Liver (tissue), 9 donors: ENCODE data around the gene AJM1. TPM values are rescaled to one million over a fixed set of nuclear protein-coding genes. Genes with fewer than 3 reads are reported as not detected.
A peak's percentile ranks its signal among the peaks of the same experiment; 100 is the strongest.

Experiments used
- DNase-seq: peaks from one replicate; pipeline ENCODE4 v3.0.0-alpha.2; 2017; ENCODE audit warnings: low spot score
- H3K27ac ChIP-seq, 2 donors: one replicate each; pipeline ENCODE4 v1.7.0; 2013; ENCODE audit warnings: inconsistent platforms in 2 of 2, low read length in 2 of 2, control low read depth in 1 of 2, low read depth in 1 of 2, mild to moderate bottlenecking in 1 of 2
- H3K27me3 ChIP-seq, 4 donors: one replicate each; pipeline versions ENCODE4 v1.6.1 to v1.7.0; 2013; ENCODE audit warnings: low read length in 3 of 4, inconsistent platforms in 1 of 4, mild to moderate bottlenecking in 1 of 4, moderate library complexity in 1 of 4; ENCODE audit not compliant: control insufficient read depth in 4 of 4, insufficient read depth in 4 of 4
- H3K36me3 ChIP-seq, 4 donors: one replicate each; pipeline versions ENCODE4 v1.6.1 to v1.7.0; 2013; ENCODE audit warnings: low read length in 3 of 4, mild to moderate bottlenecking in 3 of 4, low read depth in 1 of 4, moderate library complexity in 1 of 4; ENCODE audit not compliant: control insufficient read depth in 4 of 4, insufficient read depth in 3 of 4
- H3K4me1 ChIP-seq, 4 donors: one replicate each; pipeline versions ENCODE4 v1.6.1 to v1.7.0; 2013; ENCODE audit warnings: low read length in 3 of 4, mild to moderate bottlenecking in 3 of 4, moderate library complexity in 1 of 4; ENCODE audit not compliant: control insufficient read depth in 4 of 4, insufficient read depth in 4 of 4
- H3K4me3 ChIP-seq, 3 donors: one replicate each; pipeline versions ENCODE4 v1.6.1 to v1.7.0; 2013; ENCODE audit warnings: low read length in 3 of 3, control low read depth in 1 of 3, low read depth in 1 of 3, mild to moderate bottlenecking in 1 of 3
- H3K9ac ChIP-seq, 2 donors: one replicate each; pipeline ENCODE4 v1.7.0; 2013; ENCODE audit warnings: low read length in 2 of 2, mild to moderate bottlenecking in 2 of 2, moderate library complexity in 2 of 2, control low read depth in 1 of 2, low read depth in 1 of 2
- H3K9me3 ChIP-seq, 4 donors: one replicate each; pipeline versions ENCODE4 v1.6.1 to v1.7.0; 2013; ENCODE audit warnings: low read length in 3 of 4; ENCODE audit not compliant: control insufficient read depth in 4 of 4
- ATF3 ChIP-seq: IDR thresholded peaks from 2 replicates; pipeline ENCODE4 v1.6.1; 2016; ENCODE audit warnings: antibody characterized with exemption
- CTCF ChIP-seq: fragments of 150-350 bp; IDR thresholded peaks from 2 replicates; pipeline ENCODE4 v1.5.1; 2017; ENCODE audit warnings: improper control_type of control experiment, low read depth, low read length; ENCODE audit not compliant: missing input control
- EGR1 ChIP-seq, 2 donors: IDR thresholded peaks; 2 replicates each; pipeline ENCODE4 v1.6.1; 2016 to 2018; ENCODE audit warnings: antibody characterized with exemption in 2 of 2, low read depth in 2 of 2
- FOXA1 ChIP-seq: IDR thresholded peaks from 2 replicates; pipeline ENCODE4 v1.6.1; 2016; ENCODE audit warnings: antibody characterized with exemption
- FOXA2 ChIP-seq: IDR thresholded peaks from 2 replicates; pipeline ENCODE4 v1.6.1; 2016; ENCODE audit warnings: antibody characterized with exemption
- GABPA ChIP-seq, 2 donors: IDR thresholded peaks in 1 of 2; conservative IDR thresholded peaks in 1 of 2; 2 replicates each; pipeline ENCODE4 v1.6.1; 2016; ENCODE audit warnings: antibody characterized with exemption in 2 of 2, mild to moderate bottlenecking in 1 of 2, moderate library complexity in 1 of 2
- HNF4A ChIP-seq, 2 donors: conservative IDR thresholded peaks; 2 replicates each; pipeline ENCODE4 v1.6.1; 2016; ENCODE audit warnings: antibody characterized with exemption in 2 of 2, mild to moderate bottlenecking in 2 of 2
- HNF4G ChIP-seq: IDR thresholded peaks from 2 replicates; pipeline ENCODE4 v1.6.1; 2016; ENCODE audit warnings: antibody characterized with exemption
- JUND ChIP-seq, 2 donors: IDR thresholded peaks; 2 replicates each; pipeline ENCODE4 v1.6.1; 2016; ENCODE audit warnings: antibody characterized with exemption in 2 of 2
- MAX ChIP-seq: IDR thresholded peaks from 2 replicates; pipeline ENCODE4 v1.6.1; 2016; ENCODE audit warnings: antibody characterized with exemption
- NR2F2 ChIP-seq: IDR thresholded peaks from 2 replicates; pipeline ENCODE4 v1.6.1; 2016; ENCODE audit warnings: antibody characterized with exemption
- RAD21 ChIP-seq, 2 donors: IDR thresholded peaks; 2 replicates each; pipeline ENCODE4 v1.6.1; 2016; ENCODE audit warnings: antibody characterized with exemption in 2 of 2, mild to moderate bottlenecking in 2 of 2
- REST ChIP-seq: IDR thresholded peaks from 2 replicates; pipeline ENCODE4 v1.6.1; 2016; ENCODE audit warnings: antibody characterized with exemption, mild to moderate bottlenecking
- RXRA ChIP-seq, 2 donors: IDR thresholded peaks; 2 replicates each; pipeline ENCODE4 v1.6.1; 2017 to 2018; ENCODE audit warnings: antibody characterized with exemption in 2 of 2, mild to moderate bottlenecking in 1 of 2
- TAF1 ChIP-seq: conservative IDR thresholded peaks from 2 replicates; pipeline ENCODE4 v1.6.1; 2016; ENCODE audit warnings: antibody characterized with exemption, mild to moderate bottlenecking
- YY1 ChIP-seq: IDR thresholded peaks from 2 replicates; pipeline ENCODE4 v1.6.1; 2016; ENCODE audit warnings: antibody characterized with exemption, mild to moderate bottlenecking
- ZBTB33 ChIP-seq: IDR thresholded peaks from 2 replicates; pipeline ENCODE4 v1.6.1; 2016; ENCODE audit warnings: antibody characterized with exemption
- whole genome bisulfite sequencing: extraction: QIAGEN DNeasy Blood & Tissue Kit; methylation state at CpG from one replicate; pipeline ENCODE4 v1.1.7; 2013; 5-methylcytosine and 5-hydroxymethylcytosine counted together
- polyA plus RNA-seq, 2 donors: library from polyadenylated mRNA; stranded (reverse) in 1 of 2; unstranded in 1 of 2; fragments of 200-250 nt in 1 of 2; fragments of >200 nt in 1 of 2; fragmentation: Nextera tagmentation in 1 of 2; extraction: Ambion mirVana in 1 of 2; gene quantifications; one replicate each; pipeline versions ENCODE4 v1.2.1 to v1.2.3, GENCODE V29; 2013 to 2015
- total RNA-seq, 2 donors: library from RNA; depleted of rRNA; stranded (reverse); fragments of >200 nt; gene quantifications; one replicate each; pipeline ENCODE4 v1.2.3, GENCODE V29; 2014
- donor health status: healthy.
- donor health status: healthy.
- donor health status: healthy.
- donor health status: healthy.
- donor health status: healthy.

The AJM1 gene
- total and polyA plus RNA-seq, 4 donors: 0.56 to 2.3 (median 0.82) TPM

- Histone ChIP-seq H3K27ac (peak overlapping the region in 1 of 2 donors; percentile 84), H3K4me1 (peaks cover 26 to 67% (median 41%) of the 10 kb centered on the region in 4 donors), H3K36me3 (peaks cover 10 to 22% (median 12%) of the 10 kb centered on the region in 4 donors), H3K9ac (no peak overlapping the region), H3K9me3 (no peaks in the 10 kb centered on the region), H3K4me3 (no peak overlapping the region), H3K27me3 (no peaks in the 10 kb centered on the region)
- no peak for DNase-seq
- 92% methylated on average over 15 of the region's 15 CpGs for WGBS
- TF ChIP-seq FOXA1 (no peak), ATF3 (no peak), MAX (no peak), ZBTB33 (no peak), REST (no peak), TAF1 (no peak), RAD21 (IDR thresholded peaks at IDR 0.05) (no peak), RXRA (IDR thresholded peaks at IDR 0.05) (no peak), EGR1 (IDR thresholded peaks at IDR 0.05; ENCODE audit: low read depth in 2 of 2) (no peak), CTCF (no peak), GABPA (IDR thresholded peaks at IDR 0.05 in 1 of 2, conservative IDR thresholded peaks at IDR 0.05 in 1 of 2) (no peak), NR2F2 (no peak), HNF4A (conservative IDR thresholded peaks at IDR 0.05) (no peak), HNF4G (no peak), JUND (IDR thresholded peaks at IDR 0.05) (no peak), FOXA2 (no peak), YY1 (no peak)
Observed at GRCh38 chr9:136858452-136858843, 16.2 kb downstream of the AJM1 start.
